CD4-positive, alpha-beta T cell (primary cell): ENCODE results near the gene MFN1. TPM values are rescaled to one million over a fixed set of nuclear protein-coding genes. Genes with fewer than 3 reads are reported as not detected.
"Not testable (repeated sequence)": the region's sequence is repeated elsewhere in the genome, so short reads cannot be mapped to it uniquely, and the experiment has no call there.

Experiments
- ATAC-seq: fragments of 200-7000 bp; cut with Tn5 transposase; one replicate; pipeline ENCODE4 v1.10.0; 2022; ENCODE audit warnings: mild to moderate bottlenecking; ENCODE audit not compliant: poor library complexity
- CTCF ChIA-PET: fragments of 350-600 bp; sonication (Branson Sonifier 250); formaldehyde crosslinking; loops from one replicate; lab custom pipeline; 2021; ENCODE audit warnings: antibody characterized with exemption, inconsistent platforms; lab: Charles Lee
- POLR2A ChIA-PET: fragments of 350-600 bp; sonication (Branson Sonifier 250); formaldehyde crosslinking; loops from one replicate; lab custom pipeline; 2021; ENCODE audit warnings: antibody characterized with exemption, inconsistent platforms; lab: Charles Lee
- DNase-seq, 14 experiments: peaks; one replicate each; pipeline ENCODE4 v3.0.0-alpha.2; 2013 to 2020; ENCODE audit warnings: mixed read lengths in 2 of 14
- H3K27ac ChIP-seq, 2 donors: one replicate each; pipeline versions ENCODE4 v1.5.1 to v1.7.0; 2013; ENCODE audit warnings: low read length in 2 of 2, low read depth in 1 of 2, mild to moderate bottlenecking in 1 of 2
- H3K27me3 ChIP-seq, 2 experiments: 1 replicate in 1 of 2; 2 replicates in 1 of 2; pipeline versions ENCODE4 v1.6.1 to v1.7.0; 2013; ENCODE audit warnings: low read length in 2 of 2, control low read depth in 1 of 2, mild to moderate bottlenecking in 1 of 2, moderate library complexity in 1 of 2; ENCODE audit not compliant: insufficient read depth in 2 of 2, control insufficient read depth in 1 of 2
- H3K36me3 ChIP-seq: one replicate; pipeline ENCODE4 v1.6.1; 2013; ENCODE audit warnings: low read length, control low read depth; ENCODE audit not compliant: insufficient read depth
- H3K4me1 ChIP-seq: one replicate; pipeline ENCODE4 v1.6.1; 2013; ENCODE audit warnings: low read length, control low read depth; ENCODE audit not compliant: insufficient read depth
- H3K4me3 ChIP-seq: one replicate; pipeline ENCODE4 v1.5.1; 2013; ENCODE audit warnings: mild to moderate bottlenecking, low read length, moderate library complexity
- H3K9me3 ChIP-seq, 2 experiments: 1 replicate in 1 of 2; 2 replicates in 1 of 2; pipeline versions ENCODE4 v1.6.1 to v1.7.0; 2013; ENCODE audit warnings: low read length in 2 of 2, mild to moderate bottlenecking in 2 of 2, control low read depth in 1 of 2, moderate library complexity in 1 of 2; ENCODE audit not compliant: control insufficient read depth in 1 of 2, insufficient read depth in 1 of 2
- H3K27ac Mint-ChIP-seq: one replicate; pipeline ENCODE4 v1.8.0; 2020; ENCODE audit warnings: mixed read lengths
- H3K27me3 Mint-ChIP-seq: one replicate; pipeline ENCODE4 v1.8.0; 2021; ENCODE audit warnings: mixed read lengths
- H3K36me3 Mint-ChIP-seq: one replicate; pipeline ENCODE4 v1.8.0; 2021; ENCODE audit warnings: low read depth, mixed read lengths
- H3K4me1 Mint-ChIP-seq: one replicate; pipeline ENCODE4 v1.8.0; 2021; ENCODE audit warnings: low read depth, mixed read lengths
- H3K4me3 Mint-ChIP-seq: one replicate; pipeline ENCODE4 v1.8.0; 2020; ENCODE audit warnings: mild to moderate bottlenecking, mixed read lengths
- H3K9me3 Mint-ChIP-seq: one replicate; pipeline ENCODE4 v1.8.0; 2020; ENCODE audit warnings: mixed read lengths
- CTCF ChIP-seq: fragments of 200-600 bp; IDR thresholded peaks from one replicate; pipeline ENCODE4 v1.8.0; 2022; ENCODE audit warnings: antibody characterized with exemption, mild to moderate bottlenecking
- intact Hi-C, 2 experiments: fragments of 100-400 bp; cut with DNase I in 1 of 2; cut with micrococcal nuclease in 1 of 2; formaldehyde crosslinking; loops; one replicate each; pipeline versions ENCODE4 v1.15.1 to v1.9.0; 2023 to 2025; cut with DNase I, micrococcal nuclease
- total RNA-seq, 174 experiments: library from RNA in 2 of 174; stranded (reverse) in 2 of 174; gene quantifications; one replicate each; pipeline ENCODE4 v1.2.3 and lab custom pipeline; 2021 to 2026

Gene MFN1
- total RNA-seq, 2 experiments from 2014 or later, result 20.7 to 26.1 TPM

DNA sequence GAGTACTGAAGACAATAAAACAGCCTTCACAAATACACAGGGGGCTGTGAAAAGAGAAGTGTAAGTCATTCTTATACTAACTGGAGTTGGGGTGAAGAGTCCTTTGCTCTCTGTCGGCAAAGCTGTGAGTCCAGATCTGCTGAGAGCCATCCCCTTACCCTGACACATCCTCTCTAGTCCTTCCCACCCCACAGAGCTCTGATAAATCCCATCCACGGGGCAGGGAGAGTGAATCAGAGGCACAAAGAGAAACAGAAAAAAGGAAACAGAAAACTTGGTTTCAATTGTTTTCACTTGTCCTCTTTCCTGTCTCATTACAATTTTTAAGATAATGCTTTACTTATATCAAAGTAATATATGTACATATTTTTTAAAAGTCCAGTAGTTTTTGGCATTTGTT is 42.9 kb upstream of the MFN1 start:
- Mint-ChIP-seq H3K9me3 (no peaks in the 10 kb centered on the region), H3K27me3 (no peaks in the 10 kb centered on the region), H3K27ac (no peak overlapping the region), H3K4me1 (no peaks in the 10 kb centered on the region), H3K4me3 (no peak overlapping the region), H3K36me3 (no peaks in the 10 kb centered on the region)
- no peaks in the 10 kb centered on the region for H3K9me3 ChIP-seq
- H3K27ac ChIP-seq, result no peak overlapping the region
- ChIA-PET CTCF (no interaction called here), POLR2A (no interaction called here)
- TF ChIP-seq CTCF, result no peak
- no peak for ATAC-seq
- H3K4me3 ChIP-seq, result no peak overlapping the region
- no peaks in the 10 kb centered on the region for H3K4me1 ChIP-seq
- H3K27me3 ChIP-seq, result no peaks in the 10 kb centered on the region
- intact Hi-C loops, result no loop called here
- no peaks in the 10 kb centered on the region for H3K36me3 ChIP-seq
- no peak for DNase-seq

DNA sequence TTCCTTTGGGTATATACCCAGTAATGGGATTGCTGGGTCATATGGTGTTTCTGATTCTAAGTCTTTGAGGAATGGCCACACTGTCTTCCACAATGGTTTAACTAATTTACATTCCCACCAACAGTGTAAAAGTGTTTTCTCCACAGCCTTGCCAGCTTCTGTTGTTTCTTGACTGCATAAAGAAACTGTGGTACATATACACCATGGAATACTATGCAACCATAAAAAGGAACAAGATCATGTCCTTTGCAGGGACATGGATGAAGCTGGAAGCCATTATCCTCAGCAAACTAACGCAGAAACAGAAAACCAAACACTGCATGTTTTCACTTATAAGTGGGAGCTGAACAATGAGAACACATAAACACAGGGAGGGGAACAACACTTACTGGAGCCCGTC is 40.1 kb upstream of the MFN1 start:
- DNase-seq, H3K4me1 ChIP-seq, H3K4me3 ChIP-seq, H3K4me3 Mint-ChIP-seq, H3K4me1 Mint-ChIP-seq, H3K27me3 Mint-ChIP-seq, H3K27ac ChIP-seq, H3K36me3 Mint-ChIP-seq, H3K27ac Mint-ChIP-seq, intact Hi-C loops, H3K27me3 ChIP-seq, ATAC-seq, POLR2A ChIA-PET, H3K9me3 ChIP-seq, CTCF ChIA-PET, H3K9me3 Mint-ChIP-seq, H3K36me3 ChIP-seq: not testable (repeated sequence)

GRCh38 chr3:179308001-179308400 is 39.5 kb upstream of the MFN1 start:
- ChIA-PET POLR2A (interaction anchor here (0.5 kb wide), 1 partner anchor 20 kb away, joined by 3 read pairs; no protein-coding TSS in a partner anchor), CTCF (no interaction called here)
- H3K27me3 Mint-ChIP-seq, result no peaks in the 10 kb centered on the region
- H3K9me3 Mint-ChIP-seq, result no peaks in the 10 kb centered on the region
- TF ChIP-seq CTCF, result no peak
- H3K36me3 Mint-ChIP-seq, result no peaks in the 10 kb centered on the region
- Histone ChIP-seq H3K4me1 (no peaks in the 10 kb centered on the region), H3K36me3 (no peaks in the 10 kb centered on the region), H3K27me3 (no peaks in the 10 kb centered on the region), H3K9me3 (no peaks in the 10 kb centered on the region), H3K27ac (no peak overlapping the region), H3K4me3 (no peak overlapping the region)
- ATAC-seq (no peak), DNase-seq (no peak)
- intact Hi-C loops, result no loop called here
- H3K4me3 Mint-ChIP-seq, result no peak overlapping the region
- no peaks in the 10 kb centered on the region for H3K4me1 Mint-ChIP-seq
- no peak overlapping the region for H3K27ac Mint-ChIP-seq
